Esophagus squamous epithelium (tissue), 4 donors: ENCODE results near the gene UBXN7.

ENCODE experiments used
- CTCF ChIP-seq, 6 experiments: fragments of 450-650 bp in 4 of 6; fragments of 200-600 bp in 2 of 6; sonication (generic) in 2 of 6; IDR thresholded peaks; one replicate each; pipeline ENCODE4 v1.5.1; 2016 to 2019; ENCODE audit warnings: antibody characterized with exemption in 6 of 6, mild to moderate bottlenecking in 4 of 6, moderate library complexity in 4 of 6
- POLR2A ChIP-seq, 4 donors: fragments of 450-650 bp; IDR thresholded peaks; one replicate each; pipeline ENCODE4 v1.6.1; 2017; ENCODE audit warnings: antibody characterized with exemption in 4 of 4, mild to moderate bottlenecking in 4 of 4, moderate library complexity in 3 of 4

- TF ChIP-seq CTCF (IDR thresholded peaks at IDR 0.05), result no peak
- TF ChIP-seq POLR2A (IDR thresholded peaks at IDR 0.05), result no peak
Measured at GRCh38 chr3:196321162-196321561, 111.1 kb downstream of the UBXN7 start.
